22Rv1 (cell line): Measurements from ENCODE around the gene CFAP97.

Experiments
- H3K27ac ChIP-seq: fragments of 450-650 bp; 2 replicates; pipeline ENCODE4 v1.5.1; 2017
- CTCF ChIP-seq: fragments of 450-650 bp; IDR thresholded peaks from 2 replicates; pipeline ENCODE4 v1.5.1; 2017; ENCODE audit warnings: mild to moderate bottlenecking
- ZFX ChIP-seq: fragments of 450-650 bp; IDR thresholded peaks from 2 replicates; pipeline ENCODE4 v1.6.1; 2017; ENCODE audit warnings: antibody characterized with exemption, borderline replicate concordance

CFAP97 gene

GRCh38 chr4:185113340-185113739, 90.5 kb downstream of the CFAP97 start:
- H3K27ac ChIP-seq = no peak overlapping the region
- TF ChIP-seq CTCF (no peak), ZFX (no peak)

GRCh38 chr4:185112104-185112503, 91.7 kb downstream of the CFAP97 start:
- no peak overlapping the region for H3K27ac ChIP-seq
- TF ChIP-seq ZFX (no peak), CTCF (no peak)

GRCh38 chr4:185110375-185110823, 93.4 kb downstream of the CFAP97 start:
- TF ChIP-seq ZFX (no peak), CTCF (no peak)
- H3K27ac ChIP-seq = no peak overlapping the region

GRCh38 chr4:185109736-185110135, 94.1 kb downstream of the CFAP97 start:
- no peak overlapping the region for H3K27ac ChIP-seq
- no peak for TF ChIP-seq CTCF
- TF ChIP-seq ZFX = no peak
